B cell (primary cell): ENCODE data around the gene TSPOAP1. TPM values are rescaled to one million over a fixed set of nuclear protein-coding genes. Genes with fewer than 3 reads are reported as not detected.

Source experiments
- ATAC-seq: fragments of 200-7000 bp; cut with Tn5 transposase; one replicate; pipeline ENCODE4 v1.10.0; 2021; ENCODE audit warnings: low read depth, mild to moderate bottlenecking, moderate number of reproducible peaks, moderate library complexity
- CTCF ChIA-PET: fragments of 350-600 bp; sonication (Branson Sonifier 250); formaldehyde crosslinking; loops from one replicate; lab custom pipeline; 2021; ENCODE audit warnings: antibody characterized with exemption, inconsistent platforms; lab: Charles Lee
- POLR2A ChIA-PET: fragments of 350-600 bp; sonication (Branson Sonifier 250); formaldehyde crosslinking; loops from one replicate; lab custom pipeline; 2021; ENCODE audit warnings: antibody characterized with exemption; lab: Charles Lee
- DNase-seq: peaks from one replicate; pipeline ENCODE4 v3.0.0; 2013
- H2AFZ ChIP-seq: 2 replicates; pipeline ENCODE4 v1.6.1; 2012; ENCODE audit warnings: mild to moderate bottlenecking, low read depth, low read length; ENCODE audit not compliant: insufficient read depth, poor library complexity, severe bottlenecking
- H3K27ac ChIP-seq, 2 donors: 1 replicate in 1 of 2; 2 replicates in 1 of 2; pipeline ENCODE4 v1.5.1; 2012 to 2013; ENCODE audit warnings: low read length in 2 of 2, mild to moderate bottlenecking in 2 of 2, moderate library complexity in 1 of 2
- H3K27me3 ChIP-seq, 4 experiments: fragments of 200-600 bp in 1 of 4; sonication (generic) in 1 of 4; replicated peaks in 1 of 4; 1 replicate in 2 of 4; 2 replicates in 2 of 4; pipeline versions ENCODE4 v1.6.1 to v1.7.0; 2013 to 2016; ENCODE audit warnings: low read length in 3 of 4, mild to moderate bottlenecking in 2 of 4, mixed read lengths in 1 of 4, moderate library complexity in 1 of 4; ENCODE audit not compliant: insufficient read depth in 4 of 4, control insufficient read depth in 3 of 4; ENCODE audit errors: control extremely low read depth in 1 of 4
- H3K36me3 ChIP-seq, 2 experiments: replicated peaks in 1 of 2; 1 replicate in 1 of 2; 2 replicates in 1 of 2; pipeline versions ENCODE4 v1.6.1 to v1.7.1; 2013; ENCODE audit warnings: low read length in 1 of 2; ENCODE audit not compliant: insufficient read depth in 2 of 2, control insufficient read depth in 1 of 2; ENCODE audit errors: control extremely low read depth in 1 of 2, extremely low read depth in 1 of 2
- H3K4me1 ChIP-seq, 2 donors: fragments of 200-600 bp in 1 of 2; sonication (generic) in 1 of 2; 1 replicate in 1 of 2; 2 replicates in 1 of 2; pipeline versions ENCODE4 v1.5.1 to v1.6.1; 2013 to 2017; ENCODE audit warnings: low read length in 2 of 2; ENCODE audit not compliant: control insufficient read depth in 2 of 2, insufficient read depth in 2 of 2
- H3K4me2 ChIP-seq: replicated peaks from 2 replicates; pipeline ENCODE3; 2012; ENCODE audit warnings: mild to moderate bottlenecking, low read depth, low read length; ENCODE audit not compliant: poor library complexity, severe bottlenecking
- H3K4me3 ChIP-seq, 5 experiments: fragments of 200-600 bp in 1 of 5; sonication (generic) in 1 of 5; 1 replicate in 3 of 5; 2 replicates in 2 of 5; pipeline versions ENCODE4 v1.5.1 to v1.7.0; 2011 to 2016; ENCODE audit warnings: low read length in 4 of 5, mild to moderate bottlenecking in 4 of 5, low read depth in 2 of 5, control low read depth in 1 of 5, moderate library complexity in 1 of 5; ENCODE audit not compliant: insufficient read depth in 1 of 5; ENCODE audit errors: control extremely low read depth in 1 of 5, extremely low read depth in 1 of 5
- H3K79me2 ChIP-seq: fragments of 200-600 bp; sonication (generic); one replicate; pipeline ENCODE4 v1.6.0; 2016; ENCODE audit warnings: low read length; ENCODE audit not compliant: control insufficient read depth, insufficient read depth
- H3K9ac ChIP-seq: fragments of 200-600 bp; sonication (generic); 2 replicates; pipeline ENCODE4 v1.6.1; 2017; ENCODE audit warnings: mild to moderate bottlenecking, low read length, moderate library complexity
- H3K9me3 ChIP-seq, 3 donors: one replicate each; pipeline versions ENCODE4 v1.6.1 to v1.7.1; 2013; ENCODE audit warnings: low read length in 2 of 3; ENCODE audit not compliant: control insufficient read depth in 2 of 3, insufficient read depth in 1 of 3; ENCODE audit errors: control extremely low read depth in 1 of 3
- H4K20me1 ChIP-seq: 2 replicates; pipeline ENCODE4 v1.6.0; 2012; ENCODE audit warnings: mild to moderate bottlenecking, low read length; ENCODE audit not compliant: insufficient read depth, control insufficient read depth, poor library complexity, severe bottlenecking
- H3K27ac Mint-ChIP-seq: one replicate; pipeline ENCODE4 v1.8.0; 2021; ENCODE audit warnings: mixed read lengths
- H3K27me3 Mint-ChIP-seq: one replicate; pipeline ENCODE4 v1.8.0; 2021; ENCODE audit warnings: mixed read lengths
- H3K4me1 Mint-ChIP-seq: one replicate; pipeline ENCODE4 v1.8.0; 2021; ENCODE audit warnings: mixed read lengths
- H3K4me3 Mint-ChIP-seq: one replicate; pipeline ENCODE4 v1.8.0; 2021; ENCODE audit warnings: mixed read lengths
- H3K9me3 Mint-ChIP-seq: one replicate; pipeline ENCODE4 v1.8.0; 2022; ENCODE audit warnings: mixed read lengths; ENCODE audit not compliant: insufficient read depth
- CTCF ChIP-seq: fragments of 200-600 bp; IDR thresholded peaks from one replicate; pipeline ENCODE4 v1.8.0; 2022; ENCODE audit warnings: antibody characterized with exemption, mild to moderate bottlenecking
- EZH2 ChIP-seq: IDR thresholded peaks from 2 replicates; pipeline ENCODE4 v1.6.1; 2012; ENCODE audit warnings: borderline replicate concordance, low read depth, mild to moderate bottlenecking, moderate library complexity, low read length; ENCODE audit not compliant: insufficient read depth, poor library complexity, severe bottlenecking
- WGBS: methylation state at CpG from one replicate; pipeline ENCODE4 v1.1.5; 2013; ENCODE audit warnings: missing lambda C conversion rate; ENCODE audit not compliant: insufficient coverage; 5-methylcytosine and 5-hydroxymethylcytosine counted together
- intact Hi-C: fragments of 100-400 bp; cut with micrococcal nuclease; formaldehyde crosslinking; loops from one replicate; pipeline ENCODE4 v1.10.0; 2022
- polyA plus RNA-seq: library from polyadenylated mRNA; depleted of rRNA; stranded (reverse); fragments of >200 nt; gene quantifications from 2 replicates; pipeline ENCODE4 v1.2.3, GENCODE V29; 2012
- total RNA-seq, 2 donors: library from RNA; stranded (reverse); fragments of 120-200 nt in 1 of 2; gene quantifications; 1 replicate in 1 of 2; 2 replicates in 1 of 2; pipeline versions ENCODE4 v1.2.3 to v1.2.4, GENCODE V29; 2013 to 2022

The TSPOAP1 gene
- total and polyA plus RNA-seq, 2 donors (not counting 1 experiment from before 2014, with no cell fraction given): 10.8 to 30.7 TPM

DNA sequence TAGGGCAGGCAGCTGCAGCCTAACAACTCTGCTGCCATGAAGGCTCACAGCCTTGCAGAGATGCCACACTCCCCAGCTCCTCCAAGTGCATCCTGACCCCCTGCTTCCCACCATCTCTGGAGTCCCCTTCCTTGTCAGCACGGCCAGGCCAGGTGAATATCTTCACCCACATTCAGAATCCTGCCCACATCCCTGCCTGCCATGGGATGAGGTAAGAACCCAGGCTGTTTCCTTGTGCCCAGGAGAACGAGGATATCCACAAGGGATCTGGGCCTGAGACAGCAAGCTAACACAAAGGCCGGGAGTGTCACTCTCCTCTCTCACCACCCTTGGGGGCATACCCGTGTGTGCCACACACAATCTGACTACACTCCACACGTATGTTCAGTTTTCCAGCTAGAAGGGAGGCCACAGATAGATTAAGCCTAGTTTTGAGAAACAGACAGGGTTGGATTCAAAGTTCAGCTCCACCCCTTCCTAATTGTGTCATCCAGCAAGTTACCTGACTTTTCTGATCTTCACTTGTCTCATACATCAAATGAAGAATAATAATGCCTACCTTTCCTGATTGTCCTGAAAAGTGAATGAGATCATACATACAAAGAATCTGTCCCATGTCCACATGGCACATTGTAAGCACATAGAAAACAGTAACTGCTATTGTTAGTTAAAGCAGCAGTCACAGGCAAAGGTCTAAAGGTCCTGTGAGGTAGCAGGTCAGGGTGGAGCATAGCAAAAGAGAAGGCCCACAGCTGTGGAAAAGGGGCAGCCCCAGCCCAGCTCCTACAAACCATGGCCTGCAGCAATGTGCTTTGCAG, 40.8 kb upstream of the TSPOAP1 start:
- Histone ChIP-seq H3K4me2 (peak overlapping the region; percentile 31), H3K4me1 (peaks cover 15 to 30% of the 10 kb centered on the region in 2 donors), H3K4me3 (no peak overlapping the region), H3K36me3 (no peaks in the 10 kb centered on the region), H3K9ac (no peak overlapping the region), H2AFZ (no peak overlapping the region), H4K20me1 (no peaks in the 10 kb centered on the region), H3K9me3 (no peaks in the 10 kb centered on the region), H3K79me2 (no peaks in the 10 kb centered on the region), H3K27me3 (no peaks in the 10 kb centered on the region), H3K27ac (peak overlapping the region; percentile 6 to 32)
- POLR2A ChIA-PET: interaction anchor here (1.0 to 1.1 kb wide), 3 partner anchors 34 to 48 kb away, joined by 3 to 4 read pairs (median 3); partner anchors contain the start of gene RNF43
- H3K9me3 Mint-ChIP-seq: no peaks in the 10 kb centered on the region
- H3K4me1 Mint-ChIP-seq: peaks cover 31% of the 10 kb centered on the region
- H3K27ac Mint-ChIP-seq: peak overlapping the region; percentile 65
- CTCF ChIA-PET: interaction anchor here (1.0 to 9.3 kb wide), 4 partner anchors 23 to 78 kb away, joined by 3 to 65 read pairs (median 5); partner anchors contain the start of gene RNF43
- ATAC-seq: peak; percentile 69
- TF ChIP-seq CTCF (no peak), EZH2 (no peak)
- DNase-seq: no peak
- 93% methylated on average over 5 of the region's 5 CpGs for WGBS
- H3K4me3 Mint-ChIP-seq: peak overlapping the region; percentile 20
- H3K27me3 Mint-ChIP-seq: no peaks in the 10 kb centered on the region
- intact Hi-C loops: no loop called here

- H3K27ac Mint-ChIP-seq: peak overlapping the region; percentile 65
These were observed 40.2 kb upstream of the TSPOAP1 start for GRCh38 chr17:58368860-58369213.

More at GRCh38 chr17:58368860-58369213, 40.2 kb upstream of the TSPOAP1 start:
- WGBS: no CpG with 5 or more reads among the region's 3 CpGs
- CTCF ChIA-PET: interaction anchor here (1.3 to 9.3 kb wide), 3 partner anchors 49 to 79 kb away, joined by 3 to 65 read pairs (median 6); partner anchors contain the start of gene RNF43
- H3K36me3 ChIP-seq: no peaks in the 10 kb centered on the region
- H3K4me3 Mint-ChIP-seq: no peak overlapping the region
- intact Hi-C loops: no loop called here
- no peak overlapping the region for H3K4me3 ChIP-seq
- H3K27me3 ChIP-seq: no peaks in the 10 kb centered on the region
- H3K9me3 Mint-ChIP-seq: no peaks in the 10 kb centered on the region
- H3K9ac ChIP-seq: no peak overlapping the region
- H3K9me3 ChIP-seq: no peaks in the 10 kb centered on the region
- H2AFZ ChIP-seq: no peak overlapping the region
- H3K27me3 Mint-ChIP-seq: no peaks in the 10 kb centered on the region
- H3K79me2 ChIP-seq: no peaks in the 10 kb centered on the region
- no peak overlapping the region for H3K4me2 ChIP-seq
- DNase-seq (peak; percentile 54), ATAC-seq (peak; percentile 59)
- no peaks in the 10 kb centered on the region for H4K20me1 ChIP-seq
- peaks cover 15 to 30% of the 10 kb centered on the region in 2 donors for H3K4me1 ChIP-seq
- peaks cover 31% of the 10 kb centered on the region for H3K4me1 Mint-ChIP-seq
- TF ChIP-seq EZH2 (no peak), CTCF (no peak)
- POLR2A ChIA-PET: interaction anchor here (1.0 to 1.1 kb wide), 3 partner anchors 33 to 49 kb away, joined by 3 to 4 read pairs (median 3); partner anchors contain the start of gene RNF43
- H3K27ac ChIP-seq: peak overlapping the region in 1 of 2 donors; percentile 32
